DND-41 (cell line): ENCODE results near the gene ISG20L2.

ENCODE experiments used
- ATAC-seq: fragments of 200-7000 bp; cut with Tn5 transposase; 3 replicates; pipeline ENCODE4 v1.9.1; 2021; ENCODE audit warnings: low read depth; ENCODE audit not compliant: insufficient read depth
- DNase-seq: peaks from one replicate; pipeline ENCODE4 v3.0.0-alpha.2; 2020
- H2AFZ ChIP-seq: 2 replicates; pipeline ENCODE4 v1.6.0; 2012; ENCODE audit warnings: low read depth, low read length
- H3K27ac ChIP-seq: 2 replicates; pipeline ENCODE4 v1.5.1; 2012; ENCODE audit warnings: low read length, inconsistent platforms
- H3K27me3 ChIP-seq: fragments of 200-600 bp; sonication (generic); 2 replicates; pipeline ENCODE4 v1.6.0; 2012; ENCODE audit warnings: low read length, mild to moderate bottlenecking, inconsistent platforms; ENCODE audit not compliant: insufficient read depth, poor library complexity
- H3K36me3 ChIP-seq: 2 replicates; pipeline ENCODE4 v1.5.1; 2012; ENCODE audit warnings: low read length, inconsistent platforms; ENCODE audit not compliant: insufficient read depth
- H3K4me1 ChIP-seq: 2 replicates; pipeline ENCODE4 v1.5.1; 2012; ENCODE audit warnings: mild to moderate bottlenecking, low read length; ENCODE audit not compliant: insufficient read depth
- H3K4me2 ChIP-seq: 2 replicates; pipeline ENCODE4 v1.6.0; 2012; ENCODE audit warnings: mild to moderate bottlenecking, moderate library complexity, low read length, inconsistent platforms; ENCODE audit not compliant: insufficient read depth
- H3K4me3 ChIP-seq, 2 experiments: fragments of 200-600 bp in 1 of 2; shearing (Covaris generic) in 1 of 2; 2 replicates each; pipeline ENCODE4 v1.5.1; 2012 to 2016; ENCODE audit warnings: inconsistent platforms in 2 of 2, low read length in 2 of 2, mild to moderate bottlenecking in 2 of 2, low read depth in 1 of 2, moderate library complexity in 1 of 2
- H3K79me2 ChIP-seq: 2 replicates; pipeline ENCODE4 v1.6.0; 2012; ENCODE audit warnings: low read length, inconsistent platforms; ENCODE audit not compliant: insufficient read depth
- H3K9ac ChIP-seq: 2 replicates; pipeline ENCODE4 v1.6.0; 2012; ENCODE audit warnings: low read depth, mild to moderate bottlenecking, inconsistent platforms, low read length, moderate library complexity
- H3K9me3 ChIP-seq: 2 replicates; pipeline ENCODE4 v1.5.1; 2012; ENCODE audit warnings: low read length, moderate library complexity, mild to moderate bottlenecking, inconsistent platforms; ENCODE audit not compliant: insufficient read depth, severe bottlenecking
- H4K20me1 ChIP-seq: 2 replicates; pipeline ENCODE4 v1.6.0; 2012; ENCODE audit warnings: low read length; ENCODE audit not compliant: insufficient read depth
- CTCF ChIP-seq: IDR thresholded peaks from 2 replicates; pipeline ENCODE4 v1.5.1; 2012; ENCODE audit warnings: borderline replicate concordance, low read length, moderate library complexity, mild to moderate bottlenecking; ENCODE audit not compliant: poor library complexity, severe bottlenecking; ENCODE audit errors: extremely low read depth
- EZH2 ChIP-seq: IDR thresholded peaks from 3 replicates; pipeline ENCODE4 v1.6.1; 2012; ENCODE audit warnings: borderline replicate concordance, low read depth, mild to moderate bottlenecking, moderate library complexity, low read length, inconsistent platforms; ENCODE audit not compliant: severe bottlenecking

The ISG20L2 gene

GRCh38 chr1:156768610-156769295 is 40.2 kb upstream of the ISG20L2 start:
- DNase-seq, result no peak
- H3K27me3 ChIP-seq, result no peaks in the 10 kb centered on the region
- no peak overlapping the region for H2AFZ ChIP-seq
- H3K4me1 ChIP-seq, result peaks cover 57% of the 10 kb centered on the region
- H3K4me2 ChIP-seq, result peak overlapping the region; percentile 69
- ATAC-seq, result no peak
- H4K20me1 ChIP-seq, result peaks cover 36% of the 10 kb centered on the region
- H3K9me3 ChIP-seq, result no peaks in the 10 kb centered on the region
- peaks cover 39% of the 10 kb centered on the region for H3K36me3 ChIP-seq
- TF ChIP-seq EZH2, result no peak
- H3K79me2 ChIP-seq, result peaks cover 78% of the 10 kb centered on the region
- H3K4me3 ChIP-seq, result peak overlapping the region; percentile 79 to 87; a peak in 3 of 4 replicates
- peak overlapping the region; percentile 90 for H3K9ac ChIP-seq
- peak overlapping the region; percentile 84 for H3K27ac ChIP-seq

GRCh38 chr1:156767879-156768604 is 39.5 kb upstream of the ISG20L2 start:
- ATAC-seq (0 out of 3 replicates have a peak, but pooled peaks have one; percentile 1), DNase-seq (no peak)
- Histone ChIP-seq H3K27me3 (no peaks in the 10 kb centered on the region), H3K4me2 (peak overlapping the region; percentile 69), H3K9ac (peak overlapping the region; percentile 90), H3K27ac (peak overlapping the region; percentile 84), H4K20me1 (peaks cover 29% of the 10 kb centered on the region), H3K9me3 (no peaks in the 10 kb centered on the region), H3K4me3 (peak overlapping the region; percentile 79 to 87), H3K79me2 (peaks cover 70% of the 10 kb centered on the region), H3K36me3 (peaks cover 32% of the 10 kb centered on the region), H3K4me1 (peaks cover 51% of the 10 kb centered on the region), H2AFZ (peak overlapping the region; percentile 70)
- TF ChIP-seq EZH2, result no peak
- no peak for TF ChIP-seq CTCF

- Histone ChIP-seq H3K9me3 (no peaks in the 10 kb centered on the region), H3K9ac (peak within 1 kb of the TSS; percentile 90), H3K27me3 (no peaks in the 10 kb centered on the region), H3K79me2 (peaks cover 63% of the 10 kb centered on the region), H4K20me1 (peaks cover 22% of the 10 kb centered on the region), H3K4me1 (peaks cover 46% of the 10 kb centered on the region), H3K4me3 (peak within 1 kb of the TSS; percentile 79 to 87), H3K27ac (peak within 1 kb of the TSS; percentile 84), H3K36me3 (peaks cover 27% of the 10 kb centered on the region), H3K4me2 (peak within 1 kb of the TSS; percentile 88), H2AFZ (peak within 1 kb of the TSS; percentile 81)
- TF ChIP-seq CTCF (no peak), EZH2 (no peak)
- DNase-seq (peak; percentile 99), ATAC-seq (peak; percentile 92)
Measured at GRCh38 chr1:156767101-156767878, 38.7 kb upstream of the ISG20L2 start, which contains the start of gene PRCC. Gene PRCC, plus strand, starts transcription at chr1:156767535. Its CDS starts 237 bp downstream, at chr1:156767772.
